GM19372 (cell line): Measurements from ENCODE around the gene LRRC4B.

Source experiments
- ATAC-seq: cut with Tn5 transposase; IDR thresholded peaks from one replicate; pipeline ENCODE4 v1.9.1; 2021; ENCODE audit warnings: mild to moderate bottlenecking, low read depth, moderate library complexity; ENCODE audit not compliant: unreplicated experiment

LRRC4B gene

GRCh38 chr19:50573741-50574461 is 5.7 kb upstream of the LRRC4B start:
- no peak for ATAC-seq

GRCh38 chr19:50570997-50571396 is 2.8 kb upstream of the LRRC4B start:
- ATAC-seq: no peak

- no peak for ATAC-seq
Measured at GRCh38 chr19:50569938-50570540, 1.8 kb upstream of the LRRC4B start.

- ATAC-seq: no peak
Measured at GRCh38 chr19:50568728-50569698, 778 bp upstream of the LRRC4B start.

- ATAC-seq: no peak
Measured at GRCh38 chr19:50567052-50567841, 988 bp downstream of the LRRC4B start.

- no peak for ATAC-seq
Measured at GRCh38 chr19:50565984-50566903, 2.0 kb downstream of the LRRC4B start.

- no peak for ATAC-seq
Measured at GRCh38 chr19:50564229-50565105, 3.8 kb downstream of the LRRC4B start.

GRCh38 chr19:50563597-50563996 is 4.6 kb downstream of the LRRC4B start:
- no peak for ATAC-seq

- no peak for ATAC-seq
Measured at GRCh38 chr19:50562996-50563395, 5.2 kb downstream of the LRRC4B start.

- ATAC-seq: no peak
Measured at GRCh38 chr19:50562329-50562728, 5.9 kb downstream of the LRRC4B start.

GRCh38 chr19:50559636-50560035 is 8.6 kb downstream of the LRRC4B start:
- no peak for ATAC-seq

- no peak for ATAC-seq
Measured at GRCh38 chr19:50558449-50558848, 9.8 kb downstream of the LRRC4B start.

GRCh38 chr19:50558039-50558438 is 10.2 kb downstream of the LRRC4B start:
- no peak for ATAC-seq

- no peak for ATAC-seq
Measured at GRCh38 chr19:50557009-50557613, 11.1 kb downstream of the LRRC4B start.

- no peak for ATAC-seq
Measured at GRCh38 chr19:50556282-50557008, 11.8 kb downstream of the LRRC4B start.

- no peak for ATAC-seq
Measured at GRCh38 chr19:50555450-50556281, 12.6 kb downstream of the LRRC4B start.
